ENCODE data around the gene RPA3.

The RPA3 gene

GRCh38 chr7:7651479-7651878 lies 66.9 kb downstream of the RPA3 start:
- no peak for DNase-seq

- no peak for DNase-seq
These were observed 67.7 kb downstream of the RPA3 start for GRCh38 chr7:7650682-7651206.

- no peak for DNase-seq
These were observed 70.8 kb downstream of the RPA3 start for GRCh38 chr7:7647495-7648036.

GRCh38 chr7:7642081-7642480 lies 76.3 kb downstream of the RPA3 start:
- no peak for DNase-seq

GRCh38 chr7:7641129-7641663 lies 77.2 kb downstream of the RPA3 start:
- DNase-seq: no peak

- peak; percentile 97 to 99 for DNase-seq
These were observed 77.9 kb downstream of the RPA3 start, which contains the start of gene UMAD1 for GRCh38 chr7:7640221-7641128. UMAD1 (plus strand) TSS chr7:7640752; CDS start chr7:7673372, 32,620 bp downstream.

GRCh38 chr7:7639847-7640220 lies 78.6 kb downstream of the RPA3 start:
- DNase-seq: peak in 1 of 2 donors; percentile 39

GRCh38 chr7:7639421-7639820 lies 79.0 kb downstream of the RPA3 start:
- DNase-seq: no peak

- no peak for DNase-seq
These were observed 87.6 kb downstream of the RPA3 start for GRCh38 chr7:7630626-7631329.

- DNase-seq: no peak
These were observed 89.9 kb downstream of the RPA3 start for GRCh38 chr7:7628476-7628875.

- DNase-seq: no peak
These were observed 97.7 kb downstream of the RPA3 start for GRCh38 chr7:7620644-7621210.

- DNase-seq: no peak
These were observed 98.2 kb downstream of the RPA3 start for GRCh38 chr7:7620236-7620635.

GRCh38 chr7:7618410-7618809 lies 100.0 kb downstream of the RPA3 start:
- DNase-seq: no peak

GRCh38 chr7:7617550-7617949 lies 100.9 kb downstream of the RPA3 start:
- no peak for DNase-seq

GRCh38 chr7:7614018-7614741 lies 104.2 kb downstream of the RPA3 start:
- no peak for DNase-seq

GRCh38 chr7:7613210-7613609 lies 105.2 kb downstream of the RPA3 start:
- no peak for DNase-seq

GRCh38 chr7:7612519-7612918 lies 105.9 kb downstream of the RPA3 start:
- no peak for DNase-seq

GRCh38 chr7:7609330-7609729 lies 109.1 kb downstream of the RPA3 start:
- DNase-seq: no peak

- DNase-seq: no peak
These were observed 111.4 kb downstream of the RPA3 start for GRCh38 chr7:7607010-7607409.

- DNase-seq: no peak
These were observed 122.2 kb downstream of the RPA3 start for GRCh38 chr7:7596176-7596575.

GRCh38 chr7:7595451-7595850 lies 123.0 kb downstream of the RPA3 start:
- peak in 1 of 2 donors; percentile 18 for DNase-seq
